ENCODE data around the gene SH3TC1. TPM values are rescaled to one million over a fixed set of nuclear protein-coding genes. Genes with fewer than 3 reads are reported as not detected.

Gene SH3TC1
- total RNA-seq, 1 donor from 2014 or later = 0.70 TPM

DNA sequence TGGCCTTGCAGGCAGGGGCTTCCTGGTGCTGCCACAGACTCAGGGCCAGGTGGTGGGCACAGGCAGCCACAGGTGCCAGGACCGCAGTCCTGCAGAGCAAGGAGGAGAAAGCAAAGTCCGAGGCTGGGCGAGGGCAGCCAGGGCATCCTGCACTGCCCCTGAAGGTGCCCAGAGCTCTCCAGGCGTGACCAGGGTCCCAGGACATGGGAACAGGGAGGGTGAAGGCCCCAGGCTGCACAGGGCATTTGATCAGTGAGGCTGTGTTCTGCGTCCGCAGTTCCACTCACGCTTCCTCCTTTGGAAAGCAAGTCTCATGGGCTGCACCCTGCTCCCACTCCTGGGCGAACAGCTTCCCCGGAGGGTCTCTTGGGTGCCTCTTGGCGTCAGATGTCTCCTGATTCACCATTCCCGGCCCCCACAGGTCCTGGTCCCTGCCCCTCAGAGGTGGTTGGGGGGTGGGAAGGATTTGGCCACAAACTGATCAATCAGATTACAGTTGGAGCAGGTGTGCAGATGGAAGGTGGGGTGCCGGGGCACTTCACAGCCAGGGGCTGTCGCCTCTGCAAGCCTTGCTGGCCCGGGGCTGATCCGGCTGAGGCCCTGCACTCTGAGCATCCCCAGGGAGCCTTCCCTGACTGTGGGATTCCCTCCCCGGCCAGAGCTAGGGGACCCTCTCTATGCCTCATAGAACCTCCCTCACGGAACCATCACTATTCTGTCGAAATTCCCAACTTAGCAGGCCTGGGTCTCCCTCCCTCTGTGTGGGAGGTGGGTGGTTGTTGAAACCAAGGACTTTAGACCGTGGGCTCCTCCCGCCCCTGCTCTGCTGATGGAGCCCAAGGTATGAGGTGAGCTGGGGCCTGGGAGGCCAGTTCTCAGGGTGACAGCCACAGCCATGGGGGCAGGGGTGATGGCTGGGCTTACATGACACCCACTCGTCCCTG is 3.3 kb downstream of the SH3TC1 start:
- no peak overlapping the region for H3K4me3 Mint-ChIP-seq (ENCODE audit: unreplicated experiment)
- no peaks in the 10 kb centered on the region for H3K36me3 Mint-ChIP-seq (ENCODE audit: unreplicated experiment)
- no peak overlapping the region for H3K27ac Mint-ChIP-seq (ENCODE audit: unreplicated experiment)
- peaks cover 3% of the 10 kb centered on the region for H3K27me3 Mint-ChIP-seq (ENCODE audit: unreplicated experiment)
- H3K4me1 Mint-ChIP-seq (ENCODE audit: unreplicated experiment) = peaks cover 29% of the 10 kb centered on the region
- TF ChIP-seq, protein P1, sequence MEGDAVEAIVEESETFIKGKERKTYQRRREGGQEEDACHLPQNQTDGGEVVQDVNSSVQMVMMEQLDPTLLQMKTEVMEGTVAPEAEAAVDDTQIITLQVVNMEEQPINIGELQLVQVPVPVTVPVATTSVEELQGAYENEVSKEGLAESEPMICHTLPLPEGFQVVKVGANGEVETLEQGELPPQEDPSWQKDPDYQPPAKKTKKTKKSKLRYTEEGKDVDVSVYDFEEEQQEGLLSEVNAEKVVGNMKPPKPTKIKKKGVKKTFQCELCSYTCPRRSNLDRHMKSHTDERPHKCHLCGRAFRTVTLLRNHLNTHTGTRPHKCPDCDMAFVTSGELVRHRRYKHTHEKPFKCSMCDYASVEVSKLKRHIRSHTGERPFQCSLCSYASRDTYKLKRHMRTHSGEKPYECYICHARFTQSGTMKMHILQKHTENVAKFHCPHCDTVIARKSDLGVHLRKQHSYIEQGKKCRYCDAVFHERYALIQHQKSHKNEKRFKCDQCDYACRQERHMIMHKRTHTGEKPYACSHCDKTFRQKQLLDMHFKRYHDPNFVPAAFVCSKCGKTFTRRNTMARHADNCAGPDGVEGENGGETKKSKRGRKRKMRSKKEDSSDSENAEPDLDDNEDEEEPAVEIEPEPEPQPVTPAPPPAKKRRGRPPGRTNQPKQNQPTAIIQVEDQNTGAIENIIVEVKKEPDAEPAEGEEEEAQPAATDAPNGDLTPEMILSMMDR (IDR thresholded peaks at IDR 0.05) = no peak
- H3K9me3 Mint-ChIP-seq (ENCODE audit: unreplicated experiment) = no peaks in the 10 kb centered on the region
- no peak for DNase-seq (ENCODE audit: extremely low spot score, unreplicated experiment)

DNA sequence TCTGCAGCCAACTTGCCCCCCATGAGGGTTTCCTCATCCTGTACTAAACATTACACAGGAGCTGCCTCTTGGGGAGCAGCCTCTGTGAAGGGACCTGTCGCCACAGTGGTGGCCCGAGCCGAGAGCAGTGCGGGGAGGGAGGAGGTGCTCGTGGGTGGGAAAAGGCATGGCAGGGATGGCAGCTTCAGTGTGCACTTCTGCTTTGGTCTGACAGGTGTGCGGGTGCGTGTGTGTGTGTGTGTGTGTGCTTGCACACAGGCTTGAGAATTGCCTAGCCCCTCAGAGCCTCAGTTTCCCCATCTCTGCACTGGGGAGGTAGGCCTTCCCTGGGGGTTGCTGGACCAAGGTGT is 3.9 kb downstream of the SH3TC1 start:
- DNase-seq (ENCODE audit: extremely low spot score, unreplicated experiment) = no peak
- TF ChIP-seq, protein P1 (IDR thresholded peaks at IDR 0.05) = no peak
- peaks cover 29% of the 10 kb centered on the region for H3K4me1 Mint-ChIP-seq (ENCODE audit: unreplicated experiment)
- no peak overlapping the region for H3K27ac Mint-ChIP-seq (ENCODE audit: unreplicated experiment)
- no peaks in the 10 kb centered on the region for H3K36me3 Mint-ChIP-seq (ENCODE audit: unreplicated experiment)
- H3K4me3 Mint-ChIP-seq (ENCODE audit: unreplicated experiment) = no peak overlapping the region
- peaks cover 6% of the 10 kb centered on the region for H3K27me3 Mint-ChIP-seq (ENCODE audit: unreplicated experiment)
- no peaks in the 10 kb centered on the region for H3K9me3 Mint-ChIP-seq (ENCODE audit: unreplicated experiment)

DNA sequence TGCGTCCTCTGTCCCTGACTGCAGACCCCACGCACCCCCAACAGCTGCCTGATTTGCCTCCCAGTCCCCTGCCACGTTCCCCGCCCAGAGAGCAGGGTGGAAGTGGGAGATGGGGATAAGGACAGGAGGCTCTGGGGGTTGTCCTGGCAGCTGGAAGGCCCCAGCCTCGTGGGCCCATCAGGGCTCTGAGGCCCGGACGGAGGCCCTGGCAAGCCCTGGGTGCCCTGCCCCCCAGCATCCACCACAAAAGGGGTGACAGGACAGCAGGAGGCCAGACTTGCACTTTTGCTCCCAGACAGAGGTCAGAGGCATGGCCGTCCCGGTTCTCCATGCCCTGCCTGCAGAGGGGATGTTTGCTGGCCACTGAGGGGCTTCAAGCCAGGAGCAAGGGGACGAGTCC is 4.7 kb downstream of the SH3TC1 start:
- peaks cover 6% of the 10 kb centered on the region for H3K27me3 Mint-ChIP-seq (ENCODE audit: unreplicated experiment)
- H3K4me3 Mint-ChIP-seq (ENCODE audit: unreplicated experiment) = no peak overlapping the region
- H3K4me1 Mint-ChIP-seq (ENCODE audit: unreplicated experiment) = peaks cover 22% of the 10 kb centered on the region
- no peaks in the 10 kb centered on the region for H3K9me3 Mint-ChIP-seq (ENCODE audit: unreplicated experiment)
- TF ChIP-seq, protein P1 (IDR thresholded peaks at IDR 0.05) = no peak
- H3K36me3 Mint-ChIP-seq (ENCODE audit: unreplicated experiment) = no peaks in the 10 kb centered on the region
- no peak overlapping the region for H3K27ac Mint-ChIP-seq (ENCODE audit: unreplicated experiment)
- DNase-seq (ENCODE audit: extremely low spot score, unreplicated experiment) = no peak

DNA sequence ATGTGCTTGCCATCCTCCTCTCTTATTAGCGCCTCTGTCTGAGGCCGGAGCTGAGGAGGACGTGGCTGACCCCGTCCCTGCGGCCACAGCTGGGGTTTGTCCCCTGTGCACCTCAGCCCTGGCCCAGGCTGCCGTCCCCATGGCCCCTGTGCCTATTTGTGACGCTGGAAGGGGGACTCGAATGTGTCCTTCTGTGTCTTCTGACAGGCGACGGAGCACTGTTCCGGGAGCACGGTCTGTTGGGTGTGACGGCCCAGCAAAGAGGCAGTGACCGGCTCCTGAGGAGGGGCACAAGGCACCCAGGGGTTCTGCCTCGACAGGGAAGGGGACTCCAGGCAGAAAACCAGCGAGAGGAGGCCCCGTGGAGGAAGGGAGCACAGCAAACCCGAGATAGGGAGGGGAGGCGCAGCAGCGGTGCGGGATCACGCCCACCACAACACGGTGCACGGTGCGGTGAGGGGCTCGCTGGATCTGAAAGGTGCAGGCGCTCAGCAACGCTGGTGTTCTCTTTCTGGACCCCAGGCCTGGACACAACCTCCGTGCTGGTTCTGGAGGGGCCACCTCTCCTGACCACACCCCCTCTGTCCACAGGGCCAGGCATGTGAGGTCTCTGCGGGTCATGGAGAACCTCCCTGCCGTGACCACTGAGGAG is 5.6 kb downstream of the SH3TC1 start:
- Mint-ChIP-seq H3K36me3 (ENCODE audit: unreplicated experiment) (no peaks in the 10 kb centered on the region), H3K27ac (ENCODE audit: unreplicated experiment) (no peak overlapping the region), H3K4me3 (ENCODE audit: unreplicated experiment) (no peak overlapping the region), H3K4me1 (ENCODE audit: unreplicated experiment) (peaks cover 15% of the 10 kb centered on the region), H3K9me3 (ENCODE audit: unreplicated experiment) (no peaks in the 10 kb centered on the region), H3K27me3 (ENCODE audit: unreplicated experiment) (peaks cover 6% of the 10 kb centered on the region)
- DNase-seq (ENCODE audit: extremely low spot score, unreplicated experiment) = no peak
- TF ChIP-seq, protein P1 (IDR thresholded peaks at IDR 0.05) = no peak

DNA sequence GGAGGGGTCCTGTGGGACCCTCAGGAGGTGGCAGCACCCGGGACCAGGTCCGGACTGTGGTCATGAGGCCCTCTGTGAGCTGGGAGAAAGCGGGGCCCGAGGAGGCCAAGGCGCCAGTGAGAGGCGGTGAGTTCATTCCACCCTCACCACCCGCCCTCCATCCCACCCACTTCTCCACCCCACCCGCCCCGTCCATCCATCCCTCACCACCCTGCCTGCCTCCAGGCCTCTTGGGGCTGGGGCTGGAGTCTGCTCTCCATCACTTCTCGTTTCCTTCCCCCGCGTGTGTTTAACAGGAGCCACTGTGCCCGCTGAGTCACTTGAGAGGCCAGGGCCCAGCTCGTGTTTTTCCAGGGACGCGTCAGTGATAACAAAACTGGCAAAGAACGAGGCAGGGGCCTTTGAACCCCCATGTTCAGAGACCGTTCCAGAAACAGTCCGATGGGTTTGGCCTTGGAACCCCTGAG is 6.2 kb downstream of the SH3TC1 start:
- Mint-ChIP-seq H3K9me3 (ENCODE audit: unreplicated experiment) (no peaks in the 10 kb centered on the region), H3K4me1 (ENCODE audit: unreplicated experiment) (peaks cover 10% of the 10 kb centered on the region), H3K27ac (ENCODE audit: unreplicated experiment) (no peak overlapping the region), H3K36me3 (ENCODE audit: unreplicated experiment) (no peaks in the 10 kb centered on the region), H3K4me3 (ENCODE audit: unreplicated experiment) (no peak overlapping the region), H3K27me3 (ENCODE audit: unreplicated experiment) (peaks cover 6% of the 10 kb centered on the region)
- no peak for DNase-seq (ENCODE audit: extremely low spot score, unreplicated experiment)
- TF ChIP-seq, protein P1 (IDR thresholded peaks at IDR 0.05) = no peak
